ENCODE data around the gene FAT1.

GRCh38 chr4:186695392-186695791 is 28.3 kb downstream of the FAT1 start:
- TF ChIP-seq CTCF (IDR thresholded peaks at IDR 0.05; ENCODE audit: low read depth, low read length, poor library complexity, severe bottlenecking) (no peak), EZH2phosphoT487 (IDR thresholded peaks at IDR 0.05; ENCODE audit: borderline replicate concordance, low read length) (no peak)

All from DOHH2 (cell line).